ENCODE measurements around the gene ZMYND19.

ZMYND19 gene

DNA sequence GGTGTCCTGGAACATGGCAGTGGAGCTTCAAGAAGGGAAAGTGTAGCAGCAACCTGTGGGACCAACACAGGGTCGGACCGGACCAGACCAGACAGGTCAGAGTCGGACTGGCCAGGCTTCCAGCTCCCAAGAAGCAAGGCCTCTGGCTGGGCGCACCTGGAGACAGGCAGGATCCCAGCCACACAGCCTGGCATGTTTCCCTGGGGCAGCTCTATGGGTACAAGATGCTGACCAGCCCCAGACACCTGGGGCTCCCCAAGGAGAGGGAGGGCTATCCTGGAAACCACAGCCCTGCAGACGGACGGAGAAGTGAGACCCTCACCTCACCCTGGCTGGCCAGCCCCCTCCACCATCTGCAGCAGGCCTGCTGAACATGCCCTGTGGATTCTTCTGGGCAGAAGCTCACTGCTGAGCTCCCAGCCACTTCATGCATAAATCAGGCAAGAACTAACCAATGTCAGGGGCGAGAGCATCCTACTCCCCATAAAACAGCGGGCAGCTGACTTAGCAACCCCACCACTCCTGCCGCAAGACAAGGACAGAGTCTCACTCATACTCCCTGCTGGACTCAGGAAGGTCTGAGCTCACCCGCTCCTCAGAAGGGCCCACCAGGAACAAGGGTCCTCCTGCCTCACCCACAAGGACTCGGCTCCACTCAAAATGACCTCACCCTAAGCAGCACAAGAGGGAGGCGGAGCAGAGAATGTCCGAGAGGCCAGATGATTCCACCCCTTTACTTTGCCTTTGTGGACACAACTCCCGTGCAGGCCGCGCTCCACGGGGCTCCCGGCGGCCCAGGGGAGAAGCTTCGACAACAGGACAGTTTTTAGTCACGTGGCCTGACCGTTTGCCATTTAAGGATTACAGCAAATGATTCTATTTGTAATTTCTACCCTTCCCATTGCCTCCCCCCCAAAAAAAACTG, 8.7 kb downstream of the ZMYND19 start:
- H3K9me3 ChIP-seq, result no peaks in the 10 kb centered on the region
- no peak overlapping the region for H3K27ac ChIP-seq
- H3K4me3 ChIP-seq (ENCODE audit: low read depth in 1 of 2, low read length in 1 of 2), result no peak overlapping the region
- H3K36me3 ChIP-seq, result no peaks in the 10 kb centered on the region
- H3K4me1 ChIP-seq (ENCODE audit: control insufficient read depth in 1 of 2, insufficient read depth in 1 of 2, low read depth in 1 of 2, low read length in 1 of 2), result peaks cover 20 to 21% of the 10 kb centered on the region in 2 experiments
- no peaks in the 10 kb centered on the region for H3K27me3 ChIP-seq
- TF ChIP-seq, protein P1, sequence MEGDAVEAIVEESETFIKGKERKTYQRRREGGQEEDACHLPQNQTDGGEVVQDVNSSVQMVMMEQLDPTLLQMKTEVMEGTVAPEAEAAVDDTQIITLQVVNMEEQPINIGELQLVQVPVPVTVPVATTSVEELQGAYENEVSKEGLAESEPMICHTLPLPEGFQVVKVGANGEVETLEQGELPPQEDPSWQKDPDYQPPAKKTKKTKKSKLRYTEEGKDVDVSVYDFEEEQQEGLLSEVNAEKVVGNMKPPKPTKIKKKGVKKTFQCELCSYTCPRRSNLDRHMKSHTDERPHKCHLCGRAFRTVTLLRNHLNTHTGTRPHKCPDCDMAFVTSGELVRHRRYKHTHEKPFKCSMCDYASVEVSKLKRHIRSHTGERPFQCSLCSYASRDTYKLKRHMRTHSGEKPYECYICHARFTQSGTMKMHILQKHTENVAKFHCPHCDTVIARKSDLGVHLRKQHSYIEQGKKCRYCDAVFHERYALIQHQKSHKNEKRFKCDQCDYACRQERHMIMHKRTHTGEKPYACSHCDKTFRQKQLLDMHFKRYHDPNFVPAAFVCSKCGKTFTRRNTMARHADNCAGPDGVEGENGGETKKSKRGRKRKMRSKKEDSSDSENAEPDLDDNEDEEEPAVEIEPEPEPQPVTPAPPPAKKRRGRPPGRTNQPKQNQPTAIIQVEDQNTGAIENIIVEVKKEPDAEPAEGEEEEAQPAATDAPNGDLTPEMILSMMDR (IDR thresholded peaks at IDR 0.05), result no peak

DNA sequence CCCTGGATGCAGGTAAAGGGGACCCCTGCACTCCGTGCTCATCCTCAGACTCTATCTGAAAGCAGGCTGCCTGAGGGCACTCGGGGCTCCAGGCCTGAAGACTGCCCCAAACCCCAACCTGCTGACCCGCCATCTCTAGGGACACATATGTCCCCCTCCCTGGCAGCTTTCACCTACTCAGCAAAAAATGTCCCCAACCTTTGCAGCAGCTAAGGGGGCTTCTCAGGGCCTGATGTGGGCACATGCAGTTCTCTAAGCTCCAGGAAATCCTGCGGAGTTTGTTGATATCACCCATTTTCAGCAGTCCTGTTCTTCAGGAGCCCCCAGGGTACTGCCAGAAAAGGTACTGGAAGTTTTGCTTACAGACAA, 9.4 kb downstream of the ZMYND19 start:
- H3K9me3 ChIP-seq, result no peaks in the 10 kb centered on the region
- TF ChIP-seq, protein P1 (IDR thresholded peaks at IDR 0.05), result no peak
- H3K27me3 ChIP-seq, result no peaks in the 10 kb centered on the region
- H3K4me3 ChIP-seq (ENCODE audit: low read depth in 1 of 2, low read length in 1 of 2), result no peak overlapping the region
- H3K27ac ChIP-seq, result no peak overlapping the region
- H3K4me1 ChIP-seq (ENCODE audit: control insufficient read depth in 1 of 2, insufficient read depth in 1 of 2, low read depth in 1 of 2, low read length in 1 of 2), result peaks cover 24 to 25% of the 10 kb centered on the region in 2 experiments
- peaks cover 1% of the 10 kb centered on the region for H3K36me3 ChIP-seq

DNA sequence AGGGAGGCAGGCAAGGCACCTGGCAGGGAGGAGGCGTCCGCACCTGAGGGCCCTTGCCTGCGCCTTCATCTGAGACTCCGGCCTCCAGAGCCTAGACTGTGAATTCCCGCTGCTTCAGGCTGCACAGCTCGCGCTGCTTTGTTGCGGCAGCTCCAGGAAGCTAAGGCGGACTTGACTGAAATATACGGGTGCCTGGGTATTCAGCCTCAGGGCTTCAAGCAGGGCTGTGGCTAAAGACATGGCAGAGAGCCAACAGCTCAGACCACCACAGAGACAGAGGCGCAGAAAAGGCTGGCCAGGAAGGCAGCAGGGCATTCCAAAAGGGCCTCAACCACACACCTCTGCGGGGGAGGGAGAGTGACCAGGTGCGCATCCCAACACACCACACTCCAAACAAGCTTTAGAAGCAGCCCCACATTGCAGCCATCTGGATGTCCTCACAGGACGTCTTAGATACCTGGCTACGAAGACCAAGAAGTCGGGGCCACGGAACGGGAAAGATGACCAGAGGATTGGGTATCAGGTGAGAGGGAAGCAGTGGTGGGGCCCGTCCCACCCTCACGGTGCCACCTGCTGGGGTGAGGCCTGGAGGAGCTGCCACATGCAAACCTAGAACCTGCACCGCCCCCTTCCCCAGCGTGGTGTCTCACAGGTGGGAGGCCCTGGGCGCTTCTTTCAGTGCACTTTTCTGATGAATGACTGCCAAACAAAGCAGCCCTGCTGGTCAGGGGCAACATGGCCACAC, 9.9 kb downstream of the ZMYND19 start:
- H3K27ac ChIP-seq, result no peak overlapping the region
- no peak overlapping the region for H3K4me3 ChIP-seq (ENCODE audit: low read depth in 1 of 2, low read length in 1 of 2)
- peaks cover 26 to 27% of the 10 kb centered on the region in 2 experiments for H3K4me1 ChIP-seq (ENCODE audit: control insufficient read depth in 1 of 2, insufficient read depth in 1 of 2, low read depth in 1 of 2, low read length in 1 of 2)
- TF ChIP-seq, protein P1 (IDR thresholded peaks at IDR 0.05), result no peak
- no peaks in the 10 kb centered on the region for H3K9me3 ChIP-seq
- H3K27me3 ChIP-seq, result no peaks in the 10 kb centered on the region
- H3K36me3 ChIP-seq, result peaks cover 7% of the 10 kb centered on the region

DNA sequence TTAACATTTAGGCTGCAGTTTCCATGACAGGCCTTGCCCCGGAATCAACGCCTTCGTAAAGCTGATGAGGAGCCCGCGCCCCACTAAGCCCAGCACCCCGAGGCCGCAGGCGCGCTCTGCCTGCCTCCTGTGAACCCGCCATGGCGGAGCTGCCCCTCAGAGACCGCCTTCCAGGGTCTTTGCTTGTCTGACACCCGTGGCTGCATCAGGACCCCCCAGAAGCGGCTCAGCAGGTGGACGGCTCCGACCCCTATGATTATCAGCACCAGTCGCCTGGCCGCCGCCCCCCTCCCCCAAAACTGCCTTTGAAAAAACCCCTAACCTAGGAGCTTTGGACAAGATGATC, 11.1 kb downstream of the ZMYND19 start:
- no peaks in the 10 kb centered on the region for H3K9me3 ChIP-seq
- H3K27ac ChIP-seq, result peak overlapping the region; percentile 84
- peaks cover 12% of the 10 kb centered on the region for H3K36me3 ChIP-seq
- H3K4me1 ChIP-seq (ENCODE audit: control insufficient read depth in 1 of 2, insufficient read depth in 1 of 2, low read depth in 1 of 2, low read length in 1 of 2), result peaks cover 26 to 27% of the 10 kb centered on the region in 2 experiments
- no peaks in the 10 kb centered on the region for H3K27me3 ChIP-seq
- peak overlapping the region; percentile 82 to 99 for H3K4me3 ChIP-seq (ENCODE audit: low read depth in 1 of 2, low read length in 1 of 2)
- TF ChIP-seq, protein P1 (IDR thresholded peaks at IDR 0.05), result no peak

DNA sequence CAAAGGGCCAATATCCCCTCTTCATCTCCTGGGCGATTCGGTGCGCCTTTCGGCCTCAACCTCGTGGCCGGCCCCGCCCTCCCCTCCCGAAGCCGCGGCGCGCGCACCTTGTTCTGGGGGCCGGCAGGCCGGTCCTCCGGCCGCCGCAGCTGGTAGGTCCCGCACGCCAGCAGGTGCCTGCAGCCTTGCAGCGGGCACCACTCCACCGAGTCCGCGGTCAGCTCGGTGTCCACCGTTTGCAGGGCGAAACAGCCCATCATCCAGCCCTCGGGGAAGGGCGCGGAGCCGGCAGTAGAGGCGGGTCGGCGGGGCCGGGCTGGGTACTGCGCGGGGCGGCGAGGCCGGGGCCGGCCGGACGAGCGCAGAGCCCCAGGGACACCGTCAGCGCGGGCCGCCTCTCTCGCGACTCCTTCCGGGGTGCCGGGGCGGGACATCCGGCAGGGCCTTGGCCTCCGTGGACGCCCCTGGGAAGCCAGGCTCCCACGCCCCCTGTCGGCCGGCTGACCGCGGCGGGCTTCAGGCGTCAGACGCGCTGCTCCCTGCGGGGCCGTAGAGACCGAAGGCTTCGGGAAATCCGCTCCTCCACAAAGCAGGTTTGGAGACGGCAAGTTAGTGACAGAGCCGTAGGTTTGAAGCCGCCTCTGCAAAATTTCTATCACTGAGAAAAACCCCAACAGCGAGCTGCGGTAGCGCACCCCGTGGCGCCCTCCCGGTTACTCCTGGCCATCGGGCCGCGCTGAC, 11.6 kb downstream of the ZMYND19 start, which contains the start of gene DPH7:
Gene DPH7, minus strand, starts transcription at position 408 of the 741 bp plus-strand sequence. Its CDS starts 148 bp downstream, at position 260.
- peaks cover 14% of the 10 kb centered on the region for H3K36me3 ChIP-seq
- TF ChIP-seq, protein P1 (IDR thresholded peaks at IDR 0.05), result peak; percentile 90

More for the DNA sequence above, 11.6 kb downstream of the ZMYND19 start, which contains the start of gene DPH7:
- H3K4me3 ChIP-seq (ENCODE audit: low read depth in 1 of 2, low read length in 1 of 2), result peak within 1 kb of the TSS; percentile 82 to 99
- no peaks in the 10 kb centered on the region for H3K9me3 ChIP-seq
- peaks cover 26 to 27% of the 10 kb centered on the region in 2 experiments for H3K4me1 ChIP-seq (ENCODE audit: control insufficient read depth in 1 of 2, insufficient read depth in 1 of 2, low read depth in 1 of 2, low read length in 1 of 2)
- no peaks in the 10 kb centered on the region for H3K27me3 ChIP-seq
- H3K27ac ChIP-seq, result peak within 1 kb of the TSS; percentile 84
